SK-N-SH treated with all-trans-retinoic acid at 6 μM for 48 hours (cell line): Measurements from ENCODE around the gene FANCG.

Experiments
- ATAC-seq: fragments of 200-7000 bp; cut with Tn5 transposase; 3 replicates; pipeline ENCODE4 v1.9.1; 2020; ENCODE audit warnings: mild to moderate bottlenecking, moderate library complexity
- ARNTL ChIP-seq: fragments of 450-650 bp; formaldehyde crosslinking; IDR thresholded peaks from 2 replicates; pipeline ENCODE4 v1.5.0; 2020; ENCODE audit warnings: low read depth, mild to moderate bottlenecking, moderate library complexity, borderline replicate concordance
- BACH2 ChIP-seq: fragments of 250-450 bp; sonication (Bioruptor Pico); IDR thresholded peaks from 2 replicates; pipeline ENCODE4 v1.9.0; 2021; ENCODE audit warnings: mild to moderate bottlenecking, borderline replicate concordance
- CSDC2 ChIP-seq: fragments of 250-450 bp; sonication (Bioruptor Pico); IDR thresholded peaks from 2 replicates; pipeline ENCODE4 v1.5.0; 2020; ENCODE audit warnings: mild to moderate bottlenecking, moderate library complexity
- ESRRG ChIP-seq: fragments of 250-450 bp; sonication (Bioruptor Pico); IDR thresholded peaks from 2 replicates; pipeline ENCODE4 v1.6.1; 2021; ENCODE audit warnings: mild to moderate bottlenecking
- GLIS3 ChIP-seq: fragments of 250-450 bp; sonication (Bioruptor Pico); IDR thresholded peaks from 2 replicates; pipeline ENCODE4 v1.5.0; 2020; ENCODE audit warnings: mild to moderate bottlenecking, moderate library complexity
- ISL1 ChIP-seq: fragments of 250-450 bp; sonication (Bioruptor Pico); IDR thresholded peaks from 2 replicates; pipeline ENCODE4 v2.1.2; 2022; ENCODE audit warnings: mild to moderate bottlenecking, moderate library complexity
- OSR1 ChIP-seq: fragments of 250-450 bp; sonication (Bioruptor Pico); IDR thresholded peaks from 2 replicates; pipeline ENCODE4 v1.8.0; 2022; ENCODE audit warnings: moderate library complexity, mild to moderate bottlenecking, inconsistent platforms
- PPARA ChIP-seq: fragments of 250-450 bp; sonication (Bioruptor Pico); IDR thresholded peaks from 2 replicates; pipeline ENCODE4 v1.5.0; 2020; ENCODE audit warnings: mild to moderate bottlenecking, borderline replicate concordance
- RARB ChIP-seq: fragments of 250-450 bp; sonication (Bioruptor Pico); IDR thresholded peaks from 2 replicates; pipeline ENCODE4 v1.8.0; 2021; ENCODE audit warnings: mild to moderate bottlenecking, moderate library complexity
- SNAI2 ChIP-seq: fragments of 250-450 bp; sonication (Bioruptor Pico); IDR thresholded peaks from 2 replicates; pipeline ENCODE4 v1.5.0; 2020; ENCODE audit warnings: mild to moderate bottlenecking, moderate library complexity
- TCF4 ChIP-seq: fragments of 250-450 bp; sonication (Bioruptor Pico); IDR thresholded peaks from 2 replicates; pipeline ENCODE4 v1.8.0; 2021; ENCODE audit warnings: mild to moderate bottlenecking, moderate library complexity, borderline replicate concordance
- TOX ChIP-seq: fragments of 250-450 bp; sonication (Bioruptor Pico); IDR thresholded peaks from 2 replicates; pipeline ENCODE4 v1.8.0; 2021; ENCODE audit warnings: mild to moderate bottlenecking, moderate library complexity, borderline replicate concordance
- ZC3H10 ChIP-seq: fragments of 250-450 bp; sonication (Bioruptor Pico); IDR thresholded peaks from 2 replicates; pipeline ENCODE4 v1.5.1; 2021; ENCODE audit warnings: mild to moderate bottlenecking, moderate library complexity
- ZFP3 ChIP-seq: fragments of 250-450 bp; sonication (Bioruptor Pico); IDR thresholded peaks from 2 replicates; pipeline ENCODE4 v1.5.0; 2020; ENCODE audit warnings: mild to moderate bottlenecking, moderate library complexity
- ZFP30 ChIP-seq: fragments of 450-650 bp; formaldehyde crosslinking; IDR thresholded peaks from 2 replicates; pipeline ENCODE4 v1.5.0; 2022; ENCODE audit warnings: mild to moderate bottlenecking, moderate library complexity
- ZNF565 ChIP-seq: fragments of 450-650 bp; formaldehyde crosslinking; conservative IDR thresholded peaks from 2 replicates; pipeline ENCODE4 v1.5.0; 2020; ENCODE audit warnings: low read depth, mild to moderate bottlenecking, moderate library complexity
- ZNF70 ChIP-seq: fragments of 450-650 bp; formaldehyde crosslinking; IDR thresholded peaks from 2 replicates; pipeline ENCODE4 v1.5.0; 2020; ENCODE audit warnings: mild to moderate bottlenecking, moderate library complexity
- ZNF8 ChIP-seq: fragments of 450-650 bp; formaldehyde crosslinking; IDR thresholded peaks from 2 replicates; pipeline ENCODE4 v1.5.0; 2020; ENCODE audit warnings: mild to moderate bottlenecking, moderate library complexity
- TF ChIP-seq, protein P1 (sequence below): fragments of 250-450 bp; sonication (Bioruptor Pico); IDR thresholded peaks from 2 replicates; pipeline ENCODE4 v1.8.0; 2021; ENCODE audit warnings: low read depth, mild to moderate bottlenecking, moderate library complexity, borderline replicate concordance
- TF ChIP-seq, protein P2 (sequence below): fragments of 250-450 bp; sonication (Bioruptor Pico); IDR thresholded peaks from 2 replicates; pipeline ENCODE4 v1.5.1; 2021; ENCODE audit warnings: mild to moderate bottlenecking, moderate library complexity
- TF ChIP-seq, protein P3 (sequence below): fragments of 250-450 bp; sonication (Bioruptor Pico); IDR thresholded peaks from 2 replicates; pipeline ENCODE4 v1.5.1; 2020; ENCODE audit warnings: low read depth, mild to moderate bottlenecking, moderate library complexity
- TF ChIP-seq, protein P4 (sequence below): fragments of 250-450 bp; sonication (Bioruptor Pico); IDR thresholded peaks from 2 replicates; pipeline ENCODE4 v1.8.0; 2020; ENCODE audit warnings: mild to moderate bottlenecking, moderate library complexity, borderline replicate concordance

The FANCG gene

DNA sequence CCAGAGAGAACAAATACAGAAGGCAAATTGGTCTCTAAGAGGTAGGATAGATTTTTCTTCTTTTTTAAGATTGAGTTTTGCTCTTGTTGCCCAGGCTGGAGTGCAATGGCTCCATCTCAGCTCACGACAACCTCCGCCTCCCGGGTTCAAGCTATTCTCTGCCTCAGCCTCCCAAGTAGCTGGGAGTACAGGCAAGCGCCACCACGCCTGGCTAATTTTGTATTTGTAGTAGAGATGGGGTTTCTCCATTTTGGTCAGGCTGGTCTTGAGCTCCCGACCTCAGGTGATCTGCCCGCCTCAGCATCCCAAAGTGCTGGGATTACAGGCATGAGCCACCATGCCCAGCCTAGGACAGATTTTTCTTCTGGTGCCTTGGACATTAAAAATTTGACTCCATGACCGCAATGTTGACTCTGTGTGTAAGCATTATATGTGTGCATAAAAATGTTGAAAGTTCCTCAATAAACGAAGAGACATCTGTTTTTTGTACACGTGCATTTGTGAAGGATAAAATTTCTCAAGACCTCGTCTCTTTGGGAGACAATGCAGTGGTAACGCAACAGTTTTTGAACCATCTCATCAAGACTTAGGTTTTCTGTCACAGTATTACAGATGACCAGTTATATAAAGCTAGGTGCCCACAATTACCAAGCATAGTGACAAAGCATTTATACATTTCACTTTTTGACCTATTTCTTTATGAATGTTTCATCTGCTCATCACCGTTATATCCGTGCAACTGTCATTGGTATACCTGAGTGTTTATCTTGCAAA lies 24.7 kb downstream of the FANCG start:
- TF ChIP-seq PPARA (CRISPR knock-in tag) (no peak), SNAI2 (CRISPR knock-in tag) (no peak), ZFP3 (CRISPR knock-in tag) (no peak), BACH2 (CRISPR knock-in tag) (no peak), GLIS3 (CRISPR knock-in tag) (no peak), ARNTL (CRISPR knock-in tag) (no peak), ZNF8 (CRISPR knock-in tag) (no peak), RARB (CRISPR knock-in tag) (no peak), ESRRG (CRISPR knock-in tag) (no peak), OSR1 (CRISPR knock-in tag) (no peak)
- TF ChIP-seq, protein P1, sequence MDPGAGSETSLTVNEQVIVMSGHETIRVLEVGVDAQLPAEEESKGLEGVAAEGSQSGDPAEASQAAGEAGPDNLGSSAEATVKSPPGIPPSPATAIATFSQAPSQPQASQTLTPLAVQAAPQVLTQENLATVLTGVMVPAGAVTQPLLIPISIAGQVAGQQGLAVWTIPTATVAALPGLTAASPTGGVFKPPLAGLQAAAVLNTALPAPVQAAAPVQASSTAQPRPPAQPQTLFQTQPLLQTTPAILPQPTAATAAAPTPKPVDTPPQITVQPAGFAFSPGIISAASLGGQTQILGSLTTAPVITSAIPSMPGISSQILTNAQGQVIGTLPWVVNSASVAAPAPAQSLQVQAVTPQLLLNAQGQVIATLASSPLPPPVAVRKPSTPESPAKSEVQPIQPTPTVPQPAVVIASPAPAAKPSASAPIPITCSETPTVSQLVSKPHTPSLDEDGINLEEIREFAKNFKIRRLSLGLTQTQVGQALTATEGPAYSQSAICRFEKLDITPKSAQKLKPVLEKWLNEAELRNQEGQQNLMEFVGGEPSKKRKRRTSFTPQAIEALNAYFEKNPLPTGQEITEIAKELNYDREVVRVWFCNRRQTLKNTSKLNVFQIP (CRISPR knock-in tag) = no peak
- no peak for ATAC-seq

DNA sequence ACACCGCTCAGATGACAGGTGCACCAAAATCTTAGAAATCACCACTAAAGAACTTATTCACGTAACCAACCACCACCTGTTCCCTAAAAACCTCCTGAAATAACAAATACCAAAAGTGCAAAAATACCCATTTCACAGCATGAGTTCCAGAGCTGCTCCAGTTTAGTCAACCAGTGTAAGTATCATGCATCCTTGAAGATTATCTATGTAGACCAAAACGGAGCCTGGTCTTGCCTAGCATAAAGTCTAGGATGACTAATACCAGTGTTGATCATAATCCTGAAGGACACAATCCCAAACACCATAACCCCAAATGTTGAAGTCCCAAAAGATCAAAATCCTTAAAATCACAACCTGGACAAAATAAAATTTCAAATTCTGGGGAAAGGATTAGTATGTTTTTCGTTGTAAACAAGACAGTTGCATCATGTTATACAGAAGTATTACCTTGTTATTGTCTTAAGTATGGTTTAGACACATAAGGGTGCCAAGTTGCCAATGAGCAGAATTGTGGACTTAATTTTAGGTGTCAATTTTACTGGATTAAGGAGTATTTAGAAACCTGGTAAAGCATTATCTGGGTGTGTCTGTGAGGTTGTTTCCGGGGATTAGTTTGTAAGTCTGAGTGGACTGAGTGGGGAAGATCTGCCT lies 25.4 kb downstream of the FANCG start:
- ATAC-seq = no peak
- no peak for TF ChIP-seq SNAI2 (CRISPR knock-in tag)
- TF ChIP-seq, protein P1 (CRISPR knock-in tag) = no peak
- TF ChIP-seq TOX = no peak
- no peak for TF ChIP-seq ESRRG (CRISPR knock-in tag)
- no peak for TF ChIP-seq ZC3H10 (CRISPR knock-in tag)
- TF ChIP-seq TCF4 (CRISPR knock-in tag) = no peak
- TF ChIP-seq ZNF565 (CRISPR knock-in tag) = no peak
- no peak for TF ChIP-seq BACH2 (CRISPR knock-in tag)
- TF ChIP-seq, protein P2, sequence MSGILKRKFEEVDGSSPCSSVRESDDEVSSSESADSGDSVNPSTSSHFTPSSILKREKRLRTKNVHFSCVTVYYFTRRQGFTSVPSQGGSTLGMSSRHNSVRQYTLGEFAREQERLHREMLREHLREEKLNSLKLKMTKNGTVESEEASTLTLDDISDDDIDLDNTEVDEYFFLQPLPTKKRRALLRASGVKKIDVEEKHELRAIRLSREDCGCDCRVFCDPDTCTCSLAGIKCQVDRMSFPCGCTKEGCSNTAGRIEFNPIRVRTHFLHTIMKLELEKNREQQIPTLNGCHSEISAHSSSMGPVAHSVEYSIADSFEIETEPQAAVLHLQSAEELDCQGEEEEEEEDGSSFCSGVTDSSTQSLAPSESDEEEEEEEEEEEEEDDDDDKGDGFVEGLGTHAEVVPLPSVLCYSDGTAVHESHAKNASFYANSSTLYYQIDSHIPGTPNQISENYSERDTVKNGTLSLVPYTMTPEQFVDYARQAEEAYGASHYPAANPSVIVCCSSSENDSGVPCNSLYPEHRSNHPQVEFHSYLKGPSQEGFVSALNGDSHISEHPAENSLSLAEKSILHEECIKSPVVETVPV (CRISPR knock-in tag) = no peak
- TF ChIP-seq, protein P3, sequence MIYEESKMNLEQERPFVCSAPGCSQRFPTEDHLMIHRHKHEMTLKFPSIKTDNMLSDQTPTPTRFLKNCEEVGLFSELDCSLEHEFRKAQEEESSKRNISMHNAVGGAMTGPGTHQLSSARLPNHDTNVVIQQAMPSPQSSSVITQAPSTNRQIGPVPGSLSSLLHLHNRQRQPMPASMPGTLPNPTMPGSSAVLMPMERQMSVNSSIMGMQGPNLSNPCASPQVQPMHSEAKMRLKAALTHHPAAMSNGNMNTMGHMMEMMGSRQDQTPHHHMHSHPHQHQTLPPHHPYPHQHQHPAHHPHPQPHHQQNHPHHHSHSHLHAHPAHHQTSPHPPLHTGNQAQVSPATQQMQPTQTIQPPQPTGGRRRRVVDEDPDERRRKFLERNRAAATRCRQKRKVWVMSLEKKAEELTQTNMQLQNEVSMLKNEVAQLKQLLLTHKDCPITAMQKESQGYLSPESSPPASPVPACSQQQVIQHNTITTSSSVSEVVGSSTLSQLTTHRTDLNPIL = no peak
- TF ChIP-seq ZNF70 = no peak
- TF ChIP-seq PPARA (CRISPR knock-in tag) = no peak
- TF ChIP-seq OSR1 (CRISPR knock-in tag) = no peak
- no peak for TF ChIP-seq CSDC2

DNA sequence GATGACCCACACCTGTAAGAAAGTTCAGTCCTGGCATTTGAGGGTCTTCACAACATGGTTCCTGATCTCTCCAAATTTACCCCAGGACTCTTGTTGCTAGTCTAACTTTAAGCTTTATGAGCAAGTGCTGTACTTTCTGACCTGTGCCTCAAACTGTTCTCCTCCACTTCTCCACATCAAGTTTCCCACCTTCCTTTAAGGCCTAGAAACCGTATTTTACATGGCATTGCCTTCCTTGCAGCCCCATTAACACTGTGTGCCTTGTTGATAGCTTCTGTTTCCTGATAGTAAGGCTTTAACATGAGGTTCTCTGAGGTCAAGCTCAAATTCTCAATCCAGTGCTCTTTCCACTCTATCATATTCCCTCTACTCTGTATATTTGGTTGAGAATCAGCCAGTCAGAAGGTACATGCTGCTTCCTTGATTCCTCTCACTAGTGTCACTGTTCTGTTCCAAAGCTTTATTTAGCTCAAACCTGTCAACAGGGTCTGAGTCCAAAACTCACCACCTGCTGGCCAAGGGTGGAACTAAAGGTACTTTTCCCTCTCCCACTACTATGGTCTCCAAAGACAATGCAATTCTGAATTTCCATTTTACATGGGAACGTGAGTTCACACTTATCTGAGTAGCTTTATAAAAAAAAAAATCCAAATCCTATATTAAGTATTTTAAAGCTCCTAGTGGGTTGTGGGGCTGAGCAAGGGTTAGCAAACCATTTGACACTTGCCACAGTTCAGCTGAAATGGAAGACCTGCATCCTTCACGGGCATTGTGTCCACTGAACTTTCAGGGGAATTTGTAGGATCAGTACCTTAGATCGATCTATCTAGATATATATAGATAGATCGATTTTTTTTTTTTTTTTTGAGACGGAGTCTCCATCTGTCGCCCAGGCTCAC lies 28.4 kb downstream of the FANCG start:
- peak; percentile 78 for ATAC-seq
- TF ChIP-seq, protein P2 (CRISPR knock-in tag) = no peak
- TF ChIP-seq, protein P1 (CRISPR knock-in tag) = no peak
- TF ChIP-seq ARNTL (CRISPR knock-in tag) (no peak), TCF4 (CRISPR knock-in tag) (no peak), ZFP3 (CRISPR knock-in tag) (no peak), ZNF565 (CRISPR knock-in tag) (no peak), ISL1 (CRISPR knock-in tag) (no peak), ZFP30 (CRISPR knock-in tag) (no peak)
- TF ChIP-seq, protein P4, sequence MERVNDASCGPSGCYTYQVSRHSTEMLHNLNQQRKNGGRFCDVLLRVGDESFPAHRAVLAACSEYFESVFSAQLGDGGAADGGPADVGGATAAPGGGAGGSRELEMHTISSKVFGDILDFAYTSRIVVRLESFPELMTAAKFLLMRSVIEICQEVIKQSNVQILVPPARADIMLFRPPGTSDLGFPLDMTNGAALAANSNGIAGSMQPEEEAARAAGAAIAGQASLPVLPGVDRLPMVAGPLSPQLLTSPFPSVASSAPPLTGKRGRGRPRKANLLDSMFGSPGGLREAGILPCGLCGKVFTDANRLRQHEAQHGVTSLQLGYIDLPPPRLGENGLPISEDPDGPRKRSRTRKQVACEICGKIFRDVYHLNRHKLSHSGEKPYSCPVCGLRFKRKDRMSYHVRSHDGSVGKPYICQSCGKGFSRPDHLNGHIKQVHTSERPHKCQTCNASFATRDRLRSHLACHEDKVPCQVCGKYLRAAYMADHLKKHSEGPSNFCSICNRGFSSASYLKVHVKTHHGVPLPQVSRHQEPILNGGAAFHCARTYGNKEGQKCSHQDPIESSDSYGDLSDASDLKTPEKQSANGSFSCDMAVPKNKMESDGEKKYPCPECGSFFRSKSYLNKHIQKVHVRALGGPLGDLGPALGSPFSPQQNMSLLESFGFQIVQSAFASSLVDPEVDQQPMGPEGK (CRISPR knock-in tag) = no peak
